ENCODE data around the gene PSMA1. TPM values are rescaled to one million over a fixed set of nuclear protein-coding genes. Genes with fewer than 3 reads are reported as not detected.

The PSMA1 gene
- total RNA-seq, 2 donors from 2014 or later = 68.7 to 135 TPM

- no peaks in the 10 kb centered on the region for H3K4me1 ChIP-seq (replicated peaks)
- no peak for TF ChIP-seq POLR2A (IDR thresholded peaks at IDR 0.05)
- no peaks in the 10 kb centered on the region for H3K36me3 ChIP-seq
- WGBS = 100% methylated on average over 1 of the region's 1 CpG
- no peak for DNase-seq (ENCODE audit: low spot score)
- no peak overlapping the region for H3K27ac ChIP-seq
- H3K9me3 ChIP-seq = no peaks in the 10 kb centered on the region
- no peak overlapping the region for H3K4me3 ChIP-seq
- H3K27me3 ChIP-seq (replicated peaks; ENCODE audit: insufficient read depth) = no peaks in the 10 kb centered on the region
- intact Hi-C loops (cut with DNase I) = no loop called here
Measured at GRCh38 chr11:14522801-14523200, 2.6 kb upstream of the PSMA1 start.

- no peak overlapping the region for H3K4me3 ChIP-seq
- TF ChIP-seq POLR2AphosphoS5 (IDR thresholded peaks at IDR 0.05) (no peak), POLR2A (IDR thresholded peaks at IDR 0.05) (no peak), CTCF (IDR thresholded peaks at IDR 0.05) (no peak)
- 93% methylated on average over 1 of the region's 1 CpG for WGBS
- no peaks in the 10 kb centered on the region for H3K9me3 ChIP-seq
- no peaks in the 10 kb centered on the region for H3K27me3 ChIP-seq (replicated peaks; ENCODE audit: insufficient read depth)
- no peak for DNase-seq (ENCODE audit: low spot score)
- intact Hi-C loops (cut with DNase I) = no loop called here
- H3K4me1 ChIP-seq (replicated peaks) = no peaks in the 10 kb centered on the region
- no peak overlapping the region for H3K27ac ChIP-seq
- H3K36me3 ChIP-seq = no peaks in the 10 kb centered on the region
Measured at GRCh38 chr11:14522245-14522644, 2.1 kb upstream of the PSMA1 start.

- TF ChIP-seq CTCF (IDR thresholded peaks at IDR 0.05) (no peak), POLR2A (IDR thresholded peaks at IDR 0.05) (no peak), POLR2AphosphoS5 (IDR thresholded peaks at IDR 0.05) (no peak)
- WGBS = 21% methylated on average over 11 of the region's 11 CpGs
- intact Hi-C loops (cut with DNase I) = no loop called here
- DNase-seq (ENCODE audit: low spot score) = no peak
- no peaks in the 10 kb centered on the region for H3K36me3 ChIP-seq
- no peaks in the 10 kb centered on the region for H3K9me3 ChIP-seq
- H3K27ac ChIP-seq = peak overlapping the region; percentile 83 to 85
- H3K4me1 ChIP-seq (replicated peaks) = no peaks in the 10 kb centered on the region
- H3K27me3 ChIP-seq (replicated peaks; ENCODE audit: insufficient read depth) = no peaks in the 10 kb centered on the region
- H3K4me3 ChIP-seq = peak overlapping the region; percentile 67 to 70
Measured at GRCh38 chr11:14520747-14521151, 563 bp upstream of the PSMA1 start.

- intact Hi-C loops (cut with DNase I) = no loop called here
- 0% methylated on average over 10 of the region's 10 CpGs for WGBS
- TF ChIP-seq POLR2A (IDR thresholded peaks at IDR 0.05) (no peak), CTCF (IDR thresholded peaks at IDR 0.05) (no peak), POLR2AphosphoS5 (IDR thresholded peaks at IDR 0.05) (no peak)
- DNase-seq (ENCODE audit: low spot score) = no peak
- Histone ChIP-seq H3K27ac (peak overlapping the region; percentile 83 to 85), H3K27me3 (replicated peaks; ENCODE audit: insufficient read depth) (no peaks in the 10 kb centered on the region), H3K4me1 (replicated peaks) (no peaks in the 10 kb centered on the region), H3K36me3 (no peaks in the 10 kb centered on the region), H3K4me3 (peak overlapping the region; percentile 67 to 70), H3K9me3 (no peaks in the 10 kb centered on the region)
Measured at GRCh38 chr11:14519597-14519916, 629 bp downstream of the PSMA1 start.

- H3K4me1 ChIP-seq (replicated peaks) = no peaks in the 10 kb centered on the region
- H3K36me3 ChIP-seq = no peaks in the 10 kb centered on the region
- no peak overlapping the region for H3K27ac ChIP-seq
- no peaks in the 10 kb centered on the region for H3K27me3 ChIP-seq (replicated peaks; ENCODE audit: insufficient read depth)
- H3K4me3 ChIP-seq = peak overlapping the region; percentile 67 to 70
- WGBS = 85% methylated on average over 3 of the region's 3 CpGs
- TF ChIP-seq CTCF (IDR thresholded peaks at IDR 0.05) (no peak), POLR2AphosphoS5 (IDR thresholded peaks at IDR 0.05) (no peak), POLR2A (IDR thresholded peaks at IDR 0.05) (no peak)
- intact Hi-C loops (cut with DNase I) = no loop called here
- no peaks in the 10 kb centered on the region for H3K9me3 ChIP-seq
- DNase-seq (ENCODE audit: low spot score) = no peak
Measured at GRCh38 chr11:14518820-14519219, 1.4 kb downstream of the PSMA1 start.
